NB4 (cell line): ENCODE results near the gene SLC7A11.
A peak's percentile ranks its signal among the peaks of the same experiment; 100 is the strongest.

Experiments
- CTCF ChIP-seq: IDR thresholded peaks from one replicate; pipeline ENCODE4 v1.5.1; 2012; ENCODE audit warnings: low read depth, low read length
- MAX ChIP-seq: IDR thresholded peaks from 2 replicates; pipeline ENCODE4 v1.6.1; 2011; ENCODE audit warnings: low read depth, low read length
- MYC ChIP-seq: IDR thresholded peaks from 2 replicates; pipeline ENCODE4 v1.6.1; 2011; ENCODE audit warnings: low read depth, low read length
- POLR2A ChIP-seq: IDR thresholded peaks from 2 replicates; pipeline ENCODE4 v1.6.1; 2011; ENCODE audit warnings: mild to moderate bottlenecking; ENCODE audit not compliant: insufficient read length; ENCODE audit errors: extremely low read depth

DNA sequence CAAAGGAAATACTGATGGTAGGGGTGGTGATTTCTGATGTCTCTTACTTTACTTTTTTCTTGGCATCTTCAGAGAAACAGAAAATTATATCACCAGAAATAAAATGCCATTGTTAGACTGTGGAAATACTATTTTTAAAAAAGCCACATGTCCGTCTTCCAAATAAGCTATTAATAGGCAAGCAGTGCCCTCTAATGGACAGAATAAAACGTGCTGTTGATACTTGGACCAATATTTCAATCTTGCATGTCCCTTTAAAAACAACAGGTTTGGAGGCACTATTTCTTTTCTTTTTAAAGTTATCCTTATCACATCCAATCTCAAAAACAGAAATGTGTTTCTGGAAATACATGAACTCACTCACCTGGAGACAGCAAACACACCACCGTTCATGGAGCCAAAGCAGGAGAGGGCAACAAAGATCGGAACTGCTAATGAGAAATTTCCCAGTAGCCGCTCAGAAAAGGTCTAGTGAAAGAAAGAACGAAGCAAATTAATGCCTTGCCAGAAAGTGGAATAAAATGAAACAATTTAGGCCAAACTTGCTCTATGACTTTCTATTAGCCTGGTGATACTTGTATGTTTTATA lies 59.2 kb downstream of the SLC7A11 start:
- peak; percentile 31 for TF ChIP-seq CTCF
- TF ChIP-seq MAX, result peak; percentile 60
- TF ChIP-seq POLR2A, result no peak
- 0 out of 2 replicates have a peak, but pooled peaks have one; percentile 51 for TF ChIP-seq MYC
